ENCODE data around the gene HOXB4. TPM values are rescaled to one million over a fixed set of nuclear protein-coding genes. Genes with fewer than 3 reads are reported as not detected.

HOXB4 gene
- 0.22 and 0.58 TPM in 2 replicates for total RNA-seq (2014; rRNA removed)
- Bru-seq, nascent RNA = percentile 64 among the genes with signal in this experiment
- BruChase-seq, experiment 1, labeled RNA remaining after a 6-hour chase = percentile 35 among the genes with signal in this experiment
- BruChase-seq, experiment 2, labeled RNA remaining after a 2-hour chase = percentile 53 among the genes with signal in this experiment
- long read RNA-seq = 0 reads

- CTCF ChIA-PET = no interaction called here
- BruUV-seq (replicated peaks) = no TSS peak
Measured at GRCh38 chr17:48577946-48578615, at the start of gene HOXB4. Gene HOXB4 (minus strand): TSS chr17:48578350. CDS start chr17:48578319, 31 bp downstream.

DNA sequence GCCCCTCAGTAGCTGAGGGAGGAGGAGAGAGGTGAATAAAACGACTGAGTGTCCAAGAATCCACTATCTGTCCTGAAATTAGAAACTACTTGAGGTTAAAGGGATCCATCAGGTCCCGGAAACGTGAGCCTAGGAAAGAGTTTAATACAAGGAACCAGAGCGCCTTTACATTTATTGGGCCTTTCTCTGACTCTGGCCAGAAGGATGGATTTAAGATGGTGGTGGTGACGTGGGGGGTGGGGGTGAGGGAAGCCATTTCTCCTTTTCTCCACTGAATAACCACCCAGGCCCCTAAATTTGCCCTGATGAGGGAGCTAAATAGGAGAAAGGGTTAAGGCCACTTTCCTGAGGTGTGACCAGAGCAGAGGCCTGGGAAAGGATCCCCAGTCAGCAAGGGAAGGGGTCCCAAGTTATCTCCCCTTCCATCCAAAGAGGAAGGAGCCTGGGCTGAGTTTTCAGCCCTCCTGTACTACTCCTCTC, 49.0 kb upstream of the HOXB4 start:
- Histone ChIP-seq H2AFZ (ENCODE audit: low read length) (peak overlapping the region; percentile 72), H3K27me3 (ENCODE audit: low read length) (peaks cover 74% of the 10 kb centered on the region), H3K4me3 (ENCODE audit: low read length) (peak overlapping the region; percentile 70), H3K9me3 (ENCODE audit: low read length) (no peaks in the 10 kb centered on the region), H3F3A (ENCODE audit: low read length, unreplicated experiment) (no peaks in the 10 kb centered on the region), H3K4me1 (ENCODE audit: insufficient read depth, low read length) (peaks cover 12% of the 10 kb centered on the region), H3K9me2 (replicated peaks; ENCODE audit: low read length) (no peaks in the 10 kb centered on the region), H3K27ac (ENCODE audit: low read length) (no peak overlapping the region), H4K20me1 (ENCODE audit: low read length) (no peaks in the 10 kb centered on the region), H3K36me3 (ENCODE audit: low read depth, low read length) (no peaks in the 10 kb centered on the region), H3K9ac (ENCODE audit: low read length) (no peak overlapping the region), H3K4me2 (ENCODE audit: low read length) (peak overlapping the region; percentile 85), H3K79me2 (ENCODE audit: low read length) (no peaks in the 10 kb centered on the region)
- no peak for DNase-seq
- POLR2A ChIA-PET (ENCODE audit: unreplicated experiment) = no interaction called here
- CTCF ChIA-PET = no interaction called here
- TF ChIP-seq EZH2phosphoT487 (IDR thresholded peaks at IDR 0.05; ENCODE audit: borderline replicate concordance, low read length) = no peak
- TF ChIP-seq CTCF (conservative IDR thresholded peaks at IDR 0.05; ENCODE audit: low read depth, low read length) = no peak
- no peak for TF ChIP-seq EZH2 (IDR thresholded peaks at IDR 0.05; ENCODE audit: low read length, unreplicated experiment)
- intact Hi-C loops (cut with micrococcal nuclease) = no loop called here
- no peak for ATAC-seq
- BruUV-seq (replicated peaks) = no TSS peak

More at GRCh38 chr17:48577946-48578615, at the start of gene HOXB4:
- DNase-seq (no peak), ATAC-seq (no peak)
- H3K4me2 ChIP-seq (ENCODE audit: low read length) = peak within 1 kb of the TSS; percentile 86
- no peaks in the 10 kb centered on the region for H3K27me3 ChIP-seq (ENCODE audit: low read length)
- H3K36me3 ChIP-seq (ENCODE audit: low read depth, low read length) = no peaks in the 10 kb centered on the region
- H3K79me2 ChIP-seq (ENCODE audit: low read length) = no peaks in the 10 kb centered on the region
- H3K9ac ChIP-seq (ENCODE audit: low read length) = peak within 1 kb of the TSS; percentile 23; the same call in 1 of the 2 replicates
- intact Hi-C loops (cut with micrococcal nuclease) = no loop called here
- peak within 1 kb of the TSS; percentile 66 for H3K4me3 ChIP-seq (ENCODE audit: low read length)
- H4K20me1 ChIP-seq (ENCODE audit: low read length) = no peaks in the 10 kb centered on the region
- no peaks in the 10 kb centered on the region for H3F3A ChIP-seq (ENCODE audit: low read length, unreplicated experiment)
- H3K27ac ChIP-seq (ENCODE audit: low read length) = no peak within 1 kb of the TSS
- peak within 1 kb of the TSS; percentile 64 for H2AFZ ChIP-seq (ENCODE audit: low read length)
- POLR2A ChIA-PET (ENCODE audit: unreplicated experiment) = no interaction called here
- TF ChIP-seq EZH2 (IDR thresholded peaks at IDR 0.05; ENCODE audit: low read length, unreplicated experiment) (no peak), CTCF (conservative IDR thresholded peaks at IDR 0.05; ENCODE audit: low read depth, low read length) (no peak), EZH2phosphoT487 (IDR thresholded peaks at IDR 0.05; ENCODE audit: borderline replicate concordance, low read length) (no peak)
- H3K9me2 ChIP-seq (replicated peaks; ENCODE audit: low read length) = no peaks in the 10 kb centered on the region
- peaks cover 20% of the 10 kb centered on the region for H3K4me1 ChIP-seq (ENCODE audit: insufficient read depth, low read length)
- H3K9me3 ChIP-seq (ENCODE audit: low read length) = no peaks in the 10 kb centered on the region

Measured in PC-3 (cell line).